Right atrium auricular region (tissue), 2 donors: ENCODE data around the gene CD6. TPM values are rescaled to one million over a fixed set of nuclear protein-coding genes. Genes with fewer than 3 reads are reported as not detected.

Experiments
- DNase-seq: peaks from one replicate; pipeline ENCODE4 v3.0.0-alpha.2; 2019; ENCODE audit warnings: low spot score
- H3K27ac ChIP-seq, 2 donors: fragments of 200-600 bp; sonication (generic); 1 replicate in 1 of 2; 2 replicates in 1 of 2; pipeline ENCODE4 v1.5.1; 2016 to 2019
- H3K27me3 ChIP-seq, 2 donors: fragments of 200-600 bp; sonication (generic); one replicate each; pipeline versions ENCODE4 v1.5.1 to v1.6.0; 2017 to 2019
- H3K36me3 ChIP-seq: fragments of 200-600 bp; sonication (generic); one replicate; pipeline ENCODE4 v1.5.1; 2016
- H3K4me1 ChIP-seq, 2 donors: fragments of 200-600 bp; sonication (generic); one replicate each; pipeline versions ENCODE4 v1.5.1 to v1.6.0; 2017 to 2019
- H3K4me3 ChIP-seq, 2 donors: fragments of 200-600 bp; sonication (generic); 1 replicate in 1 of 2; 2 replicates in 1 of 2; pipeline ENCODE4 v1.5.1; 2017 to 2019; ENCODE audit warnings: mild to moderate bottlenecking in 1 of 2, moderate library complexity in 1 of 2
- H3K9me3 ChIP-seq, 2 donors: fragments of 200-600 bp; sonication (generic); one replicate each; pipeline ENCODE4 v1.5.1; 2019
- CTCF ChIP-seq, 2 donors: fragments of 200-600 bp; sonication (generic); IDR thresholded peaks; one replicate each; pipeline ENCODE4 v1.5.1; 2019; ENCODE audit warnings: antibody characterized with exemption in 2 of 2
- total RNA-seq, 2 donors: library from RNA; depleted of rRNA; stranded (reverse); fragments of >200 nt; gene quantifications; one replicate each; pipeline ENCODE4 v1.1.0, GENCODE V29; 2016

Gene CD6
- total RNA-seq, 2 donors from 2014 or later = 0.48 to 0.79 TPM

- no peak for TF ChIP-seq CTCF (IDR thresholded peaks at IDR 0.05)
- H3K27ac ChIP-seq = no peak overlapping the region
- DNase-seq = no peak
Measured at GRCh38 chr11:61045271-61045670, 73.8 kb downstream of the CD6 start.

GRCh38 chr11:61046833-61047232 lies 75.4 kb downstream of the CD6 start:
- Histone ChIP-seq H3K4me3 (no peak overlapping the region), H3K9me3 (no peaks in the 10 kb centered on the region), H3K4me1 (peaks cover 0 to 3% of the 10 kb centered on the region in 2 donors), H3K27me3 (no peaks in the 10 kb centered on the region), H3K36me3 (no peaks in the 10 kb centered on the region), H3K27ac (no peak overlapping the region)
- no peak for DNase-seq
- no peak for TF ChIP-seq CTCF (IDR thresholded peaks at IDR 0.05)

More at GRCh38 chr11:61045271-61045670, 73.8 kb downstream of the CD6 start:
- Histone ChIP-seq H3K4me3 (no peak overlapping the region), H3K4me1 (peaks cover 0 to 5% of the 10 kb centered on the region in 2 donors), H3K9me3 (no peaks in the 10 kb centered on the region), H3K36me3 (no peaks in the 10 kb centered on the region), H3K27me3 (no peaks in the 10 kb centered on the region)

- Histone ChIP-seq H3K9me3 (no peaks in the 10 kb centered on the region), H3K4me3 (no peak overlapping the region), H3K27ac (no peak overlapping the region), H3K27me3 (no peaks in the 10 kb centered on the region), H3K36me3 (no peaks in the 10 kb centered on the region), H3K4me1 (no peaks in the 10 kb centered on the region)
- no peak for TF ChIP-seq CTCF (IDR thresholded peaks at IDR 0.05)
- DNase-seq = no peak
Measured at GRCh38 chr11:61048368-61049062, 77.0 kb downstream of the CD6 start.

GRCh38 chr11:61049063-61049377 lies 77.5 kb downstream of the CD6 start:
- no peak for DNase-seq
- Histone ChIP-seq H3K27me3 (no peaks in the 10 kb centered on the region), H3K4me1 (no peaks in the 10 kb centered on the region), H3K4me3 (no peak overlapping the region), H3K9me3 (no peaks in the 10 kb centered on the region), H3K27ac (no peak overlapping the region), H3K36me3 (no peaks in the 10 kb centered on the region)
- no peak for TF ChIP-seq CTCF (IDR thresholded peaks at IDR 0.05)

- no peak for DNase-seq
- Histone ChIP-seq H3K4me1 (no peaks in the 10 kb centered on the region), H3K27me3 (no peaks in the 10 kb centered on the region), H3K9me3 (no peaks in the 10 kb centered on the region), H3K36me3 (no peaks in the 10 kb centered on the region), H3K4me3 (no peak overlapping the region), H3K27ac (no peak overlapping the region)
- no peak for TF ChIP-seq CTCF (IDR thresholded peaks at IDR 0.05)
Measured at GRCh38 chr11:61049859-61050258, 78.4 kb downstream of the CD6 start.
